Measurements from ENCODE around the gene DDX50.

DNA sequence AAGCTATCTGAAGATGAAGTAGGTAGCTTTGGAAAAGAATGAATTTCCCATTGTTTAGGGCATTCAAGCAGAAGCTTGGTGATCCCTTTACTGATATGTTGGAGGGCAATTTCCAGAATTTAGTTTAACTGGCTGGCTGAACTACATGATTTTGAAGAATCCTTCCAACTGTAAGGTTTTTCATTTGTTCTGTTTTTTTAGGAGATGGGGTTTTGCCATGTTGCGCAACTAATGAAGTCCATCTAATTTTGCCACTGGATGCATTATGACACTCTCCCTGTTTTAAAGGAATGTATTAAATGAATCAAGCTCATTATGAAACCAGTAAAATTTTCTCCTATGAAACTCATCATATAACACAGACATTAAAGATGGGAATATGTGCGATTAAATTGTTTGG is 6.1 kb upstream of the DDX50 start:
- TF ChIP-seq, protein P1, sequence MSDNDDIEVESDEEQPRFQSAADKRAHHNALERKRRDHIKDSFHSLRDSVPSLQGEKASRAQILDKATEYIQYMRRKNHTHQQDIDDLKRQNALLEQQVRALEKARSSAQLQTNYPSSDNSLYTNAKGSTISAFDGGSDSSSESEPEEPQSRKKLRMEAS (IDR thresholded peaks at IDR 0.05; ENCODE audit: insufficient read depth, insufficient read length) = no peak
- TF ChIP-seq, protein P2, sequence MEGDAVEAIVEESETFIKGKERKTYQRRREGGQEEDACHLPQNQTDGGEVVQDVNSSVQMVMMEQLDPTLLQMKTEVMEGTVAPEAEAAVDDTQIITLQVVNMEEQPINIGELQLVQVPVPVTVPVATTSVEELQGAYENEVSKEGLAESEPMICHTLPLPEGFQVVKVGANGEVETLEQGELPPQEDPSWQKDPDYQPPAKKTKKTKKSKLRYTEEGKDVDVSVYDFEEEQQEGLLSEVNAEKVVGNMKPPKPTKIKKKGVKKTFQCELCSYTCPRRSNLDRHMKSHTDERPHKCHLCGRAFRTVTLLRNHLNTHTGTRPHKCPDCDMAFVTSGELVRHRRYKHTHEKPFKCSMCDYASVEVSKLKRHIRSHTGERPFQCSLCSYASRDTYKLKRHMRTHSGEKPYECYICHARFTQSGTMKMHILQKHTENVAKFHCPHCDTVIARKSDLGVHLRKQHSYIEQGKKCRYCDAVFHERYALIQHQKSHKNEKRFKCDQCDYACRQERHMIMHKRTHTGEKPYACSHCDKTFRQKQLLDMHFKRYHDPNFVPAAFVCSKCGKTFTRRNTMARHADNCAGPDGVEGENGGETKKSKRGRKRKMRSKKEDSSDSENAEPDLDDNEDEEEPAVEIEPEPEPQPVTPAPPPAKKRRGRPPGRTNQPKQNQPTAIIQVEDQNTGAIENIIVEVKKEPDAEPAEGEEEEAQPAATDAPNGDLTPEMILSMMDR (IDR thresholded peaks at IDR 0.05; ENCODE audit: extremely low read depth in 1 of 2, insufficient read depth in 1 of 2, low read depth in 1 of 2, low read length in 2 of 2) = no peak
- TF ChIP-seq POLR2A (IDR thresholded peaks at IDR 0.05; ENCODE audit: low read depth, low read length) = no peak
- TF ChIP-seq POLR2AphosphoS5 (IDR thresholded peaks at IDR 0.05; ENCODE audit: insufficient read depth, low read depth, low read length) = no peak
- TF ChIP-seq JUN (IDR thresholded peaks at IDR 0.05; ENCODE audit: borderline replicate concordance, insufficient read depth, insufficient read length, low read depth) = no peak
- TF ChIP-seq EZH2 (IDR thresholded peaks at IDR 0.05; ENCODE audit: borderline replicate concordance, low read depth, low read length, severe bottlenecking) = no peak
